Measurements from ENCODE around the gene VPS33A.
A peak's percentile ranks its signal among the peaks of the same experiment; 100 is the strongest.

Gene VPS33A

DNA sequence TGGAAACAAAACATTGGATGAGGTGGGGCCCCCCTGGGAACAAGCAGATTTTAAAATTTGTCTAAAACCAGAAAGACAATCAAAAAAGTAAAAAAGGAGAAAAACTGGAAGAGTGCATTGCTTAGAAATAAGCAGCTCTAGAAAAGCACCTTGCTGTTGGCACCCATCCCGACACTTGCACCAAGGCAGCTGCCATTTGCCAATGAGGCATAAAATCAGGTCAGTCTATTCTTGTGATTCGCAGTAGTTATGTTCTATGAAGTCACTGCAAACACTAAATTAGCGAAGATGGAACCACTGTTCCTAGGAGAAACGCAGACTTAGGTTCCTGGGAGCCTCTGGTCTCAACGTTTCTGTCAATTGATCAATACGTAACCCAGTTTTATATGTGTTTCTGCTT is 16.2 kb downstream of the VPS33A start:
- no peak for DNase-seq

DNA sequence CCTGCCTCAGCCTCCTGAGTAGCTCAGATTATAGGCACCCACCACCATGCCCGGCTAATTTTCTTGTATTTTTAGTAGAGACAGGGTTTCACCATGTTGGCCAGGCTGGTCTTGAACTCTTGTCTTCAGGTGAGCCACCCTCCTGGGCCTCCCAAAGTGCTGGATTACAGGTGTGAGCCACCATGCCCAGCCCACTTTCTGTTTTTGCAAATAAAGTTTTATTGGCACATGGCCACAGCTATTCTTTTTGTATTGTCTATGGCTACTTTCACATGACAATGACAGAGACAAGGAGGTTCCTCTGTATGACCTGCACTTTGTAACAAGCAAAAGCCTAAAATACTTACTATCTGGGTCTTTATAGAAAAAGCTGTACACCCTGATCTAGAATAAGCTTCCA is 20.7 kb downstream of the VPS33A start:
- no peak for DNase-seq

DNA sequence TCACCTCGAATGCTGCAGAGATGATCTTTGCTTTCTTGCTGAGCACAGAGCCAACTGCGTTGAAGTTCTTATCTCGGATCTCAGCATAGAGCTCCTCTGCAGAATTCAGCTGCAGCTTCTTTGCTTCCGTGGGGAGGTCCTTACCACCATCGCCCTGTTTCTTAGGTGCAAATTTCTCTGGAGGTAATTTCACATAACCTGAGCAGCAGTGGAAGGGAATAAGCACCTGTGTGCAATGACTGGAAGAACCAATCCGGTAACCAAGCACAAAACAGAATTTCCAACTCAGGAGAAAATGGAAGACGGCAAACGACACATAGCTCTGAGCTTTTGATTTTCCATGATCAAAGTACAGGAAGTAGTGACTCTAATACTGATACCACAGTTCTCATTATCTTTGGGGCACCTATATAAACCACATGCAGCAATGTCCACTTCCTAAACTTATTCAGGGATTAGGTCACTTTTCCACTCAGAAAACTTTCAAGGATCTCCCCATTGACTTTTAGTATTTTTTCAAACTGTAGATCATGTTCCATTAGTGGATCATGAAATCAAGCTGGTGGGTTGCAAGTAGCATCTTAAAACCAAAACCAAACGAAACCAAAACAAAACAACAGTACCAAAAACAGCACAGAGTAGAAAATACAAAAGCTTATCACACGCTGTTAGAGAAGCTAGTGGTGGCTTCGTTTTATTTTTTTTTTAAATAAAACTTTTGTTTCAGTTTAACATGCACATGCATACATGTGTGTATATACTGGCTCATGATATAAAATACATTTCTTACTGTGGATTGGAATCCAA is 21.5 kb downstream of the VPS33A start:
- no peak for DNase-seq

DNA sequence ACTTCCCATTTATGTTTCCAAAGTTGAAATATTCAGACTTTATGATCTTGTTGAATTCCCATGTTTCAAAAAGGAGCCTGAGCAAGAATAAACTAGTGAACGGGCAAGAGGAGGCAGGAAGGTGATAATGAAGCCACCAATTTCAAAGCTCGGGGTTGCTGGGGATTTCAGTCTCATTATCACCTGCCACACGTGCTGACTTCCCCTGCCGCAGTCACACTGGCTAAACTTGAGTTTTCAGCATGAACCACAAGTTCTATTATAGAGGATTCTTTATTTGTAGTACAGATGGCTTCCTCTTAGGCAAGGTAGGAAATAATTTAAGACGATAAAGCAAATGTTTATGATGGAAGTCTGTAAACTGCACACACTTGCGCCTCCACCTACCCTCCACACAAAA is 22.3 kb downstream of the VPS33A start:
- DNase-seq = no peak

DNA sequence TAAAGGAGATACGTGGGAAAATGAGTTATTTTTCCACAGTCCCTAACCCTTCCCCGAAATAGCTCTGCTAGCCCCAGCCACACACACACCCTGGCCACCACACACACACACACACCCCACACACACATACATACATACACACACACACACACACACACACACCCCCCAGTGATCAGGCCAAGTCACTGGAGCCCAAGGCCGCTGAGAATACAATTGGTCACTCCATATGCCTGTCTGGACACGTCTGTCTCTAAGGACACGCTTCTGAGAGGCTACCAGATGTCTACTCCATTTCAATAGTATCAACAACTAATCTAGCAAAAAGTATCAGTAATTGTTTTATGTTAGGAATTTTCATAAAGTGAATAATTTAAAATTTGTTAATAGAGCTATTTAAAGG is 27.4 kb downstream of the VPS33A start:
- no peak for DNase-seq

DNA sequence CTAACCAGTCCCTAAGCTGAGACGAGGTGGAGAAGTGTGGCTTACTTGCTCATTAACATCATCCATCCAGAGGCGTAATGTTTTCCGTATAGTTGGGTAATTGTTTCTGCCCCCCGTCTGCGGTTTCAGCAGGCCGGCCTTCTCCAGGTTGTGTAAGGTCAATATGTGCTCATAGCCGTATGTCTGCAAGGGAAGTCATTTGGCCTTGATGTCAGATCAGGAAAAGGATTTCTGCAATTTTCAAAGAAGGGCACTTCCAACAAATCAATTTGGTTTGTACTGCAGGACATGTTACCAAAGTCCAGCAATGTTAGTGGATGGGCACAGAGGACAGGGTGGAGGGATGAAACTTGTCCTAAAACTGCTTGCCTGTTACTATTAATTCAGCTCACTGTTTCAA is 30.6 kb downstream of the VPS33A start:
- no peak for DNase-seq

DNA sequence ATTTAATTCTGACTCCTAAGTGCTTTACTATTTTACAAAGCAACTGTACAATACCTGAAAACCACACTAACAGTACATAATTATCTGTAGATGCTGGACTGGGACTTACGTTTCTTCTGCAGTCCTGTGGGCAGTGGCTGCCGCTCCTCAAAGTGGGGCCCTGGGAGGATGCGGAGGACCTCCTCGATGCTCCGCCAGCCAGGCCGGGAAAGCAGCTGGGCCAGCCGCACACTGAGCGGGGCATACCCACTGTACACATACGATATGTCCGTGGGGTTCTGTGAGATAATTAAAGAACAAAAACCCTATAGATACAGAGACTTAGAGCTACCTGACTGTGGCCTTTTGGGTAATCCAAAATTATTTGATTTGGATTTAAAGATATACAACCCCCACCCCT is 33.6 kb downstream of the VPS33A start:
- no peak for DNase-seq

DNA sequence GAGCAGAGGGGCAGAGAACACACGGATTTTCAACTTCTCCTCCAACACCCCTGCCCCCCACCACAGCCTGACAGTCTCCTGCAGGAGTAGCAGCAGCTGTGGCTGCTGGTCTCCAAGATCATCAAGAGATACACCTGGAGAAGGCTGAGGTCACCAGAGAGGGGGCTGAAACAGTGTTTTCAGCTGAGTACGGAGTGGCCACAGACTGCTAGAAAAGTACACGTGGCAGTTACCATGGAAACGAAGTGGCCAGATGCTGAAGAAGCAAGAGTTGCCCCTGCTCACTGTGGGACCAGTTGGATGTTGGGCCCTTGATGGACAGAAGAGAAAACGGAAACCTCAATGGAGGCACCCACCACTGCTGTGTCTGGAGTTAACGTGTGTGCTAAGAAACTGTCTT is 35.5 kb downstream of the VPS33A start:
- DNase-seq = no peak

DNA sequence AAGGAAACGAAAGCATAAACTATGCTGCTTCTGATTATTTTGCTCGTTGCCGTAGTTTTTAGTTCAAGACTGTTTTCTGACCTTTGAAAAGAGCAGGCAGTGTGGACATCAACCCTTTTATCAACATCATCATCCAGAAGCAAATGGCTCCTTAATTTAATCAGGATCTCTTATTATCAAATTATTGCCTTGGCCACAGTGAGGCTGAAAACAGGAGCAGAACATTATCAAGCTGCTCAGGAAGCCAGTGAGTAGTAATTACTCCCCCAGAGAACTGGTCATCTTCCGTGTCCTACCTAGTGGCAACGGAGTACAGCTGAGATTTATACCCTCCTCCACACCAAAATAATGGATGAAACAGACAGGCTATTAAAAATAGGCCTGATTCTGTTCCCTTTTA is 38.2 kb downstream of the VPS33A start:
- no peak for DNase-seq

DNA sequence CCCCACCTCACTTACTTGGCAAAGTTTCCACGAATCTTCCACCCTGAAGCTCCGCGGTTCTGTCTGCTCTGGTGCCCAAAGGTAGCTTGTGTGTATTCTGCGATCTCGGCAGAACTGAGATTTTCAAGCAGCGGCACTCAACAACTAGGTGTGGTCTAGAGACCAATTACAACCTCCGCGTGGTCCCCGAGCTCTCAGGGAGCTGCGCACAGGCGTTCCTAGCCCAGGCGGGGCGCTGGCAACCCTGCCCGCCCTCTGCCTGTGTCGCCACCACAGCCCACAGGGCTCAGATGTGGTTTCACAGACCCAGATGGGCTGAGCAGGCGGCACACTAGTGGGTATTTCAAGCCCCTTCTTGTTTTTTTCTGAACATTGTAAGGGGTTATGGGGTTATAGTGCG is 39.0 kb downstream of the VPS33A start:
- no peak for DNase-seq

DNA sequence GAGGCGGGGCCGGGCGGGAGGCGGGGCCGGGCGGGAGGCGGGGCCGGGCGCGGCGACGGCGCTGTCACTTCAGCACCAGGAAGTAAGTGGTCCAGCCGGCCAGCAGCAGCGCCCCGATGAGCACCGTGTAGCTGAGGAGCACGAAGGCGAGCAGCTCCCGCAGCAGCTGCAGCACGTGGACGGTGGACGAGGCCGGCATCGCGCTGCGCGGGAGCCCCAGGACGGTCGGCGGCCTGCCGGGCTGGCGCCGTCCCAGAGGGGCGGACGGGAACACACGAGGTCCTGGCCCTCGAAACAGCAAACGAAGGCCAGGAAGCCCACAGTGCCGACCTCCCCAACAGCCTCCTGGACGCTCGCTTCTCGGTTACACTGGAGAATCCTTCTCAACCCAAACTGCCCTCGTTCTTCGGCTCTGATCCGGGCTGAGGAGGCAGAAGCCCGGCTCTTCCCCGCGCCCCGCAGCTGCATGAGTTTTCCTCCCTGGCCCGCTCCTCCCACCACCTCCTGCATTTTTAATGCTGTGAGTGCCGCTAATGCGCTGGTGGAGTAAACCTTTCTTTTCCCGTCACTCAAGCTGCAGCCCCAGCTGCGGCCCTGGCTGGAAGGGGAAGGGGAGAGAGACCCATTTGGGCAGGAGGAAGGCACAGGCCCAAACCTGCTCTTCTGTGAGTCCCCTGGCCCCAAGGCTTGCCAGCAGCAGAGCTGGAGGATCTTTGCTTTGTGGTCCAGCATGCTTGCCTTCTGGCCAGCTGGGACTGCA is 39.7 kb downstream of the VPS33A start:
- no peak for DNase-seq

DNA sequence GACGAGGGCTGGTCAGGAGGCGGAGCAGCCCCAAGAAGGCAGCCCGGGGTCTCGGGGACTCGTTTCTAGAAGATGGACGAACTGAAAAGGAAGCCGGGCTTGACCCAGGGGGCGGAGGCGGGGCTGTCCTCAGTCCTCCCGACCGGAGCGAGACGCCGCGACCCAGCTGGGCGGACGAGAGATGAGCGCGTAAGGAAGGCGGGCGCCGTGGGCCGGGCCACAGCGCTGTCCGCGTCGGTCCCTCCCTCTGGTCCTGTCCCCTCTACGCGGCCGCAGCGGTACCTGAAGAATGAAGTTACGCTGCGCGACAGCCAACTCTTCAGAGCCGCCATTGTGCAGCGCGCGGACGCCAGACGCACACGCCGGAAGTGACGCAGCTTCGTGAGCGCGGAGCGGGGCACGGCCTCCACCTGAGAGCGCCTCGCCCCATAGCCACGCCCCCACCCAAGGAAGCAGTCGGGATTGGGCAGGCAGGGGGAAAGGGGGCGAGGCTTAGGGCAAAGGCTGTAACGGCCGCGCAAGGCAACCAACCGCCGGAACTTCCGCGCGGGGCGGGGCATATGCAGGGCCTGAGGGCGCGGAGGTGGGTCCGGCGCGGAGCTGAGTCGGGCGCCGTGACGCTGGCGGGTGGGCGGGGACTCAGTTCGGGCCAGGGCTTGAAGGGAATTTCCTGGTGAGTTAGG is 40.5 kb downstream of the VPS33A start, which contains the start of gene DIABLO:
Gene DIABLO, minus strand, starts transcription at position 370 of the 683 bp plus-strand sequence. Its CDS starts 38 bp downstream, at position 332.
- peak; percentile 100 for DNase-seq

DNA sequence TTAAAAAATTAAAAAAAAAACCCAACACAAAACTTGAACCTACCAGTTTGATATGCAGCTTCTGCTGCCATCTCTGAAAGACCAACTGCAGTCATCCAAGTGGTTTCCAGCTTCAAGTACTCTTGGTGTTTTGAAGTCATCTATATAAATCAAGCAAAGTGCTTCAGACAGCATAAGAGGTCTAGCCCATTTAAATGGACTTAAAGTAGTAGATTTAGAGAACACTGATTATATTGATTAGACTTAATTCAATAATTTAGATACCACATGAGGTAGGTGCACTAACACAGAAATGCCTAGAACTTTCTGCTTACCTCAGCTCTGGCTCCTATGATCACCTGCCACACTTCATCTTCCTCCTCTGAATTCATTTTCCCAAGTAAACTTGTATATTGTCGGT is 49.8 kb downstream of the VPS33A start:
- DNase-seq = no peak

DNA sequence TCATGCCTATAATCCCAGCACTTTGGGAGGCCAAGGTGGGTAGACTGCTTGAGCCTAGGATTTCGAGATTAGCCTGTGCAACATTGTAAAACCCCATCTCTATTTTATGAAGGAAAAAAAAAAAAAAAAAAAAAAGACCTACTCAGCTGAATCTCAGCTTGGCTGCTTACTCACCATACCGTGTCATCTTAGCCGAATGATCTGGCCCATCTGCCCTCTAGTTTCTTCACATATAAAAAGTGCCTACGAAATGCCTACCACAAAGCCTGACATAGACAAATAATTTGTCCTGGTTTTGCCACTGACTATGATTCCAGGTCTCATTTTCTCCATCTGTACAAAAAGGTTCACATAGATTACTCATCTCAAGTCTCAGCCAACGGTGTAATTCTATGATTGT is 50.5 kb downstream of the VPS33A start:
- no peak for DNase-seq

DNA sequence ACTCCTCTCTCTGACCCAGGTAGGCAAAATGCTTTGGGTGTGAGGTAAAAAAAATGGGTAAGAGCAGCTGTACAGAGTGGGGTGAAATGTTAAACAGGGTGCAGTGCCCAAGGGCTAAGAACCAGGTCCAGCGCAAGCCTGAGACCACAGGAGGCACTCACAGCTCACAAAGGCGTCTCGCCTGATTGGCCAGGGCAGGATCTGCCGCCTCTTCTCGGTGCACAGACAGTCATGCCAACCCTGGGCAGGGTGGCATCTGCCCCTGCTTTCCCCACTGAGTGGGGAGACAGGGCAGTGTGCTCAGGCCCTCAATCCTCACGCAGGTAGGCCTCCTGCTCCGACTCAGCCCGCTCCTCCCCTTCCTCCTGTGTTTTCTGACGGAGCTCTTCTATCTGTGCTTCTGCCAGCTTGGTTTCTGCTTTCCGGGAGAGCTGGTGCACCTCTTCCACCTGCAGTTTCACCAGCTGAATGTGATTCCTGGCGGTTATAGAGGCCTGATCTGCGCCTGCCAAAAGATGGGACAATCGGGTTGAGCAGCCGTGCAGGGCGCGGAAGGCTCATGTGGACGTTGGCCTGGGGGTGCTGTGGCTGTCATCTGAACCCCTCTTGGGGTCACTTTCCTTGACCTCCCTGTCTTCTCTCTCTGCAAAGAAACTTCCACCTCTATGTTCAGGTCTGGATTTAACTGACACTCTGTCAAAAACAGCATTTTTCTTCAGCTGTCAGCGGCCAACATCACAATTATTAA is 58.0 kb downstream of the VPS33A start:
- no peak for DNase-seq

DNA sequence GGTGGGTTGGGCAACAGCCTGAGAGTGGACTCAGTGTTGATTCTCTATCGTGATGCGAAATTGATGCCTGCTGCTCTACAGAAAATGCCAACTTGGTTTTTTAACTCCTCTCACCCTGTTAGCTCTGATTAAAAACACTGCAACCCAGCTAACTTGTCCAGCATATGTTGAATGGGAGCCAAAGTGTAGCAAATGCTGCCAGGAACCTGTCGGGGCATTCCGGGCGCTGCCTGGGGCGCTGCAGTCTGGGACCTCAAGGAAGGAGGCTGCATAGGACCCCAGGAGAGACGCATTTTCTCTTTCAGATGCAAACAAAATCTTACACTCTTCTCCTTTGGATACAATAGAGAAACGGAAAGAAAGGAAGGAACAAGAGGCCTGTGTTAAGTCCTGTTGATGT is 58.9 kb downstream of the VPS33A start:
- no peak for DNase-seq

DNA sequence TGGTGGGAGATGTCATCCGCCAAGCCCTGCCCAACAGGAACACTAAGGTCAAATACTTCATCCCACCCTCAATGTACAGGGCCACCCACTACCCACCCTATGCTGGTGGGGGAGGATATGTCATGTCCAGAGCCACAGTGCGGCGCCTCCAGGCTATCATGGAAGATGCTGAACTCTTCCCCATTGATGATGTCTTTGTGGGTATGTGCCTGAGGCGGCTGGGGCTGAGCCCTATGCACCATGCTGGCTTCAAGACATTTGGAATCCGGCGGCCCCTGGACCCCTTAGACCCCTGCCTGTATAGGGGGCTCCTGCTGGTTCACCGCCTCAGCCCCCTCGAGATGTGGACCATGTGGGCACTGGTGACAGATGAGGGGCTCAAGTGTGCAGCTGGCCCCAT is 59.3 kb downstream of the VPS33A start:
- DNase-seq = no peak

DNA sequence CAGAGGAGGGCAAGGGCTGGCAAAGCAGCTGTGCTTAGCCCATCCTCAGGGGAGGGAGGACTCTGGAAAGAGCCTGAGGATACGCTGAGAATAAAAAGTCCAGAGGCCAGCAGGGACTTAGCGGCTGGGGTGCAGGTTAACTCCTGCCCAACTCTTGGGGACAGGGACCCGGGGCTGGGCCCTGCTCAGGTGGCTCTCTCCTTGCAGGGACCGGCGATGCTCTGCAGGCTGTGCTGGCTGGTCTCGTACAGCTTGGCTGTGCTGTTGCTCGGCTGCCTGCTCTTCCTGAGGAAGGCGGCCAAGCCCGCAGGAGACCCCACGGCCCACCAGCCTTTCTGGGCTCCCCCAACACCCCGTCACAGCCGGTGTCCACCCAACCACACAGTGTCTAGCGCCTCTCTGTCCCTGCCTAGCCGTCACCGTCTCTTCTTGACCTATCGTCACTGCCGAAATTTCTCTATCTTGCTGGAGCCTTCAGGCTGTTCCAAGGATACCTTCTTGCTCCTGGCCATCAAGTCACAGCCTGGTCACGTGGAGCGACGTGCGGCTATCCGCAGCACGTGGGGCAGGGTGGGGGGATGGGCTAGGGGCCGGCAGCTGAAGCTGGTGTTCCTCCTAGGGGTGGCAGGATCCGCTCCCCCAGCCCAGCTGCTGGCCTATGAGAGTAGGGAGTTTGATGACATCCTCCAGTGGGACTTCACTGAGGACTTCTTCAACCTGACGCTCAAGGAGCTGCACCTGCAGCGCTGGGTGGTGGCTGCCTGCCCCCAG is 60.0 kb downstream of the VPS33A start:
- DNase-seq = no peak

DNA sequence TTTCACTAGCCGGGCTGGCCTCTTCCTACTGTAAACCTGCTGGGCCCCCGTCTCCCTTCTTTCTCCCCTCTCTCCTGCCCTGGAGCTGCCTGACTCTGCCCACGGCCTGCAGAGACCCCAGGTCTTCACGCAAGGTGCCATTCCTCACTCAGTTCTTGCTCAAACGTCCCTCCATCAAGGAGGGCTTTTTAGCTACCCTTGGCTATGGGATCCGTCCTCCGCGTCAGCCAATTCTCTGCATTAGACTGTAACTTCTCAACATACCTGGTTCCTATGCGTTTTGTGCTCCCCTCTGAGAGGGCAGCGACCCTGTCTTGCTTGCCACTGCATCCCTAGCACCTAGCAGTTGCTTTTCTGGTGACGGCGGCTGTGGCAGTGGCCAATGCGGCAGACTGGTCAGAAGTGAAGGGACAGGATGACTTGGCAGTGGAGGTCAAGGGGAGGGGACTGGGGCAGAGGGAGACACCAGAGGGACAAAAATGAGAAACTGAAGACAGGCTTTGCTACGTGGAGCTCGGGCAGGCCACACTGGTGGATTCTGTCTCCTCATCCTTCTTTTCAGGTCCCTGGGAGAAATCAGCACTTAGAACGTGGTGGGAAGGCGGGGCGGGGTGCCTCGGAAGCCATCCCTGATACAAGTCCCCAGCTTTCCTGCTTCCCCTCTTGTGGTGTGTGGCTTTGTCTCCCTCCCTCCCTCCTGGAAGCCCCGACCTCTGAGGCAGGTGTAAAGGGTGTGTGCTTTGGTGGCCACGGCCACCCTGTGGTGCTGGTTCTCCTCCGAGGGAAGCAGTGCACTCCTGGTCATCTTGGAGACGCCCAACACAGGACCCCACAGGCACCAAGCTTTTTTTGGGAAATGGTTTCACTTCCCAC is 61.0 kb downstream of the VPS33A start:
- no peak for DNase-seq

DNA sequence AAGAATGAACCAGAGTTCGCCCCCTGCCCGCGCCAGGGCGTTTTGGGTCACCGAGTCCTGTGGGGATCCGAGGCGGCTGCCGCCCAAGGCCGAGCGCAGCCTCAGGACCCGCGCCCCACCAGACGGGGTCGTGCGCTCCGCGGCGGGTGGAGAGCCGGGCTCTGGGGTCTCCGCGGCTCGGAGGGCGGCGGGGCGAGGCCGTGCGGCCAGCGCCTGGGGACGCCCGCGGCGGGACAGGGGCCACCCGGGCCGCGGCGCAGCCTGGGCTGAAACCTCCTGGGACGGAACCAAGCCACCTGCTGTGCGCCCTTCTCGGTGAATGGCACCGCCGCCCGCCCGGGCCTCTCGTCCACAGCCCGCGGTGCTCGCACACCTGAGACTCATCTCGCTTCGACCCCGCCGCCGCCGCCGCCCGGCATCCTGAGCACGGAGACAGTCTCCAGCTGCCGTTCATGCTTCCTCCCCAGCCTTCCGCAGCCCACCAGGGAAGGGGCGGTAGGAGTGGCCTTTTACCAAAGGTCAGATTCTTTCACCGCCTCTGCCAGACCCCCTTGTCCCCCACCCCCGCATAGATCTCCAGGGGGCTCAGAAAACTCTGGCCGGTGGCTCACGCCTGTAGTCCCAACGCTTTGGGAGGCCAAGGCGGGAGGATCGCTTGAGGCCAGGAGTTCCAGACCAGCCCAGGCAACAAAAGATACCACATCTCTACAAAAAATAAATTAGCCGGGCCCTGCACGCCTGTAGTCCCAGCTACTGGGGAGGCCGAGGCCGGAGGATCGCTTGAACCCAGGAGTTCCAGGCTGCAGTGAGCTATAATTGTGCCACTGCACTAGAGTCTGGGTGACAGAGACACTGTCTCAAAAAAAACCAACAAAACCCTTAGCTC is 61.9 kb downstream of the VPS33A start:
- DNase-seq = no peak

Measured in T1000 (cell line).